Measurements from ENCODE around the gene PHF24.

The PHF24 gene

DNA sequence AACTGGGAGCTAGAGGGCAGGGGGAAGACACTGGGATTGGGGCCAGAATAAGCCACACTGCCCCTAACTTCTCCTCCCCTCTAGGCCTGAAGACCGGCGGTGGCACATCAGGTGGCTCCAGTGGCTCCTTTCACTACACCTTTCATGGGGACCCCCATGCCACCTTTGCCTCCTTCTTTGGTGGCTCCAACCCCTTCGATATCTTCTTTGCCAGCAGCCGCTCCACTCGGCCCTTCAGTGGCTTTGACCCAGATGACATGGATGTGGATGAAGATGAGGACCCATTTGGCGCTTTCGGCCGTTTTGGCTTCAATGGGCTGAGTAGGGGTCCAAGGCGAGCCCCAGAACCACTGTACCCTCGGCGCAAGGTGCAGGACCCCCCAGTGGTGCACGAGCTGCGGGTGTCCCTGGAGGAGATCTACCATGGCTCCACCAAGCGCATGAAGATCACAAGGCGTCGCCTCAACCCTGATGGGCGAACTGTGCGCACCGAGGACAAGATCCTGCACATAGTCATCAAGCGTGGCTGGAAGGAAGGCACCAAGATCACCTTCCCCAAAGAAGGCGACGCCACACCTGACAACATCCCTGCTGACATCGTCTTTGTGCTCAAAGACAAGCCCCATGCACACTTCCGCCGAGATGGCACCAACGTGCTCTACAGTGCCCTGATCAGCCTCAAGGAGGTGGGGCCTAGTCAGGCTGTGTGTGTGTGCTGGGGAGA is 38.3 kb downstream of the PHF24 start:
- TF ChIP-seq, protein P1, sequence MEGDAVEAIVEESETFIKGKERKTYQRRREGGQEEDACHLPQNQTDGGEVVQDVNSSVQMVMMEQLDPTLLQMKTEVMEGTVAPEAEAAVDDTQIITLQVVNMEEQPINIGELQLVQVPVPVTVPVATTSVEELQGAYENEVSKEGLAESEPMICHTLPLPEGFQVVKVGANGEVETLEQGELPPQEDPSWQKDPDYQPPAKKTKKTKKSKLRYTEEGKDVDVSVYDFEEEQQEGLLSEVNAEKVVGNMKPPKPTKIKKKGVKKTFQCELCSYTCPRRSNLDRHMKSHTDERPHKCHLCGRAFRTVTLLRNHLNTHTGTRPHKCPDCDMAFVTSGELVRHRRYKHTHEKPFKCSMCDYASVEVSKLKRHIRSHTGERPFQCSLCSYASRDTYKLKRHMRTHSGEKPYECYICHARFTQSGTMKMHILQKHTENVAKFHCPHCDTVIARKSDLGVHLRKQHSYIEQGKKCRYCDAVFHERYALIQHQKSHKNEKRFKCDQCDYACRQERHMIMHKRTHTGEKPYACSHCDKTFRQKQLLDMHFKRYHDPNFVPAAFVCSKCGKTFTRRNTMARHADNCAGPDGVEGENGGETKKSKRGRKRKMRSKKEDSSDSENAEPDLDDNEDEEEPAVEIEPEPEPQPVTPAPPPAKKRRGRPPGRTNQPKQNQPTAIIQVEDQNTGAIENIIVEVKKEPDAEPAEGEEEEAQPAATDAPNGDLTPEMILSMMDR (IDR thresholded peaks at IDR 0.05), result no peak

DNA sequence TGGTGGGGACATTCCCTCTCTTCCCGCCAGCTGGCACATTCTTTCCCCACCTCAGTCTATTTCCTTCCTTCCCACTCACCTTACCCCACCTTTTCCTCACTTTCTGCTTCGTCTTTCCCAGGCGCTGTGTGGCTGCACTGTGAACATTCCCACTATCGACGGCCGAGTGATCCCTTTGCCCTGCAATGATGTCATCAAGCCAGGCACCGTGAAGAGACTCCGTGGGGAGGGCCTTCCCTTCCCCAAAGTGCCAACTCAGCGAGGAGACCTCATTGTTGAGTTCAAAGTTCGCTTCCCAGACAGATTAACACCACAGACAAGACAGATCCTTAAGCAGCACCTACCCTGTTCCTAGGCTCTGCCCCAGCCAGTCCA is 38.8 kb downstream of the PHF24 start:
- TF ChIP-seq, protein P1 (IDR thresholded peaks at IDR 0.05), result no peak

DNA sequence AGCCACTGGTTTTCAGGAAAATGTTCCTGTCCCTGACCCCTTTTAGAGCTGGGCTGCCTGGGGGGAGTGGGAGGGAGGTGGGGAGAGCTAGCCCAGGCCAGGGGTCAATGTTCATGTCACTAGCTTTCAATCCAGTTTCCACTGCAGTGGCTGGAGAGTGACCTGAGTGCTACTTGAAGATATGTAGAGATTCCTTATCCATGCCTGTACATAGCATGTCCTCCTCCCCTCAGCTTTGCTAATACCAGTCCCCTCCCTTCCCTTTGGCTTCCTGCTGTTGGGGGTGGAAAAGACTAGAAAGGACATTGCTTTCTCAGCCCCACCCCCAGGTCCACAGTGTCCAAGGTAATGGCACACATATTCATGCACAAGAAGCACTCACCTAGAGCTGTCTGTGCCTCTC is 39.3 kb downstream of the PHF24 start:
- TF ChIP-seq, protein P1 (IDR thresholded peaks at IDR 0.05), result no peak

DNA sequence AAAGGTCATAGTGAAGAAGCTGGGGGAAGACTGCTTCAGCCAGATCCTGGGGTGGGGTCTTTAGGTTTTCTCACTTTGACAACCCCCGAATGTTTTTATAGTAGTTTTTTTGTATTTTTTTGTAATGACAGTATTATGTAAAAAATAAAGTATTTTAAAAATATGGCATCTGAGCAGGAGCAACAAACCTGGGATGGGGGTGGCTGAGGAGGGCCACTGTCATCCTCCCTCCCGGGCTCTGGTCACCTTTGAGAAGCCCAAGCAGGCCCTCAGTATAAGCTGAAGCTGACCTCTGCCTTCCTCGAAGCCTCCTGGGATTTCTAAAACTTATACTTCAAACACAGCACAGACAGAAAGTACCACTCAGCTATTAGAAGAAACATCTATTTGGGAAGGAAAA is 40.2 kb downstream of the PHF24 start:
- TF ChIP-seq, protein P1 (IDR thresholded peaks at IDR 0.05), result no peak

DNA sequence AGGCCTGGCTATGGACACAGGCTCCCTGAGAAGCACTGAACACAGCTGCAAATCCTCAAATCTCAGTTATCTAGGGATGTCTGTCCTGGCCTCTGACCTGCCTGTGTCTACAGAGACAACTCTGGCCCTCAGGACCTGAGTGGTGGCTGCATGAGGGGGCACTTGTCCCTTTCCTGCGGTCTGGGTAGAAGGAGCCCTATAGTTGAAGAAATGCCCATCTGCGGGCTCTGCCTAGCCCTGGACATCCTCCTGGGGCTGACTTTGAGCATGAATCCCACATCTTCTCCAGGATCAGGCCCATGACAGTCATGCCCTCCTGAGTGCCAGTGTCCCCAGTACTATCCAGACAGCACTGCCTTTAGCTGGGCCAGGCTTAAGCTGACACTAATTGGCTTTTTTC is 41.5 kb downstream of the PHF24 start:
- TF ChIP-seq, protein P1 (IDR thresholded peaks at IDR 0.05), result no peak

DNA sequence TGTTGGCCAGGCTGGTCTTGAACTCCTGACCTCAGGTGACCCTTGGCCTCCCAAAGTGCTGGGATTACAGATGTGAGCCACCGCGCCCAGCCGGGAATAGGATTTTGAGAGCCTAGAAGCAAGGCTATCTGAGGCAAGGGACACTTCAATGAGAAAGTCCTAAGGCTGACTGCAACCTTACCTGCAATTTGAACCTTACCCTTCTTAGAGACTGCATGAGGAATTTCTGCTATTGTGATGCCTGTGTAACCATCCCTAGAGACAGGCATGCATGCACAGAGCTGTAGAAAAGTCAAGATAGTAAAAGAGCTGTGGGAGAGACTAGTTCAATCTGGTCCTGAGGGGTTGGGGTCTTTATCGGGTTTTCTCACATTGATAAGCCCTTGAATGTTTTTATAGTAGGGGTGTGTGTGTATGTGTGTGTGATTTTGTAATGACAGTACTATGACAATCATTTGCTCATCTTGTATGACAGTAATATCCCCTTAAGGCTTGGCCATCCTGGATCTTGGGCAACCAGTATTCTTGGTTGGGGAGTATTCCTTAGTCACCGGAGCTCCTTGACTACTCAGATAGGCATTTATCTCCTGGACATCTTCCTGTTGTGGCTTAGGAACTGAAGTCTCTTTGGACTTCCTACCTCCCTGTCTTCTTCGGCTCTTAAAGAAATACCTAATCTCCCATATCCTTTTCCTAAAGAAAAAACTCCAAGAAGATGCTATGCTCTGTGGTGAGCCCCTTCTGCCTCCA is 42.6 kb downstream of the PHF24 start:
- TF ChIP-seq, protein P1 (IDR thresholded peaks at IDR 0.05), result no peak

DNA sequence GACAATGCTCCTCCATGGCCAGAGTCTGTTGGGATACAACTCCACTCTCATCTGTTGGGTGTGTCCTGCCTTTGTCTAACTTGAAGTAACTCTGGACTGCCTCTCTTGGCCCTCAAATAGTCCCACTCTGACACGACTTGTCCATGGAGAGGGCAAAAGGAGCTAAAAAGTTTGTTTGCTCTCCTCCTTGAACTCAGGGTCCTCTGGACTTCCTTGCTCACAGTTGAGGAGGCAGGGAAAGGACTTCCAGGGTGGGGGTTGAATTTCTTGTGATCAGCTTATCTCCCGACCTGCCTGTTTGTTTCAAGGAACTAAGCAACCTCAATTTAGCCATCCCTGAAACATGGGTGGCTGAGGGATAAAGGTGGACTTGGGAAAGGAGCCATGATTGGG is 43.2 kb downstream of the PHF24 start:
- TF ChIP-seq, protein P1 (IDR thresholded peaks at IDR 0.05), result no peak
